ENCODE results near the gene POLR2L.
A peak's percentile ranks its signal among the peaks of the same experiment; 100 is the strongest.

The POLR2L gene

GRCh38 chr11:842370-843002 is at the start of gene POLR2L, which contains the start of gene TSPAN4:
Gene POLR2L, minus strand, starts transcription at chr11:842529. Its CDS starts 21 bp downstream, at chr11:842508.
Gene TSPAN4, plus strand, starts transcription at chr11:842852. Its CDS starts 7,453 bp downstream, at chr11:850305.
- H3K4me3 ChIP-seq (ENCODE audit: low read length) = peak within 1 kb of the TSS; percentile 93
- peak; percentile 56 for DNase-seq (ENCODE audit: low read depth)
- no peak for TF ChIP-seq CTCF (conservative IDR thresholded peaks at IDR 0.05; ENCODE audit: low read depth, low read length)

GRCh38 chr11:890794-891540 is 48.6 kb upstream of the POLR2L start:
- no peak overlapping the region for H3K4me3 ChIP-seq (ENCODE audit: low read length)
- TF ChIP-seq CTCF (conservative IDR thresholded peaks at IDR 0.05; ENCODE audit: low read depth, low read length) = no peak
- no peak for DNase-seq (ENCODE audit: low read depth)

GRCh38 chr11:889687-890475 is 47.6 kb upstream of the POLR2L start:
- no peak for TF ChIP-seq CTCF (conservative IDR thresholded peaks at IDR 0.05; ENCODE audit: low read depth, low read length)
- H3K4me3 ChIP-seq (ENCODE audit: low read length) = no peak overlapping the region
- DNase-seq (ENCODE audit: low read depth) = no peak

- no peak overlapping the region for H3K4me3 ChIP-seq (ENCODE audit: low read length)
- TF ChIP-seq CTCF (conservative IDR thresholded peaks at IDR 0.05; ENCODE audit: low read depth, low read length) = no peak
Measured at GRCh38 chr11:889257-889656, 46.9 kb upstream of the POLR2L start.

GRCh38 chr11:888310-889212 is 46.2 kb upstream of the POLR2L start:
- no peak for TF ChIP-seq CTCF (conservative IDR thresholded peaks at IDR 0.05; ENCODE audit: low read depth, low read length)

More at GRCh38 chr11:889257-889656, 46.9 kb upstream of the POLR2L start:
- DNase-seq (ENCODE audit: low read depth) = no peak

GRCh38 chr11:887589-887988 is 45.3 kb upstream of the POLR2L start:
- H3K4me3 ChIP-seq (ENCODE audit: low read length) = no peak overlapping the region
- no peak for DNase-seq (ENCODE audit: low read depth)
- TF ChIP-seq CTCF (conservative IDR thresholded peaks at IDR 0.05; ENCODE audit: low read depth, low read length) = no peak

More at GRCh38 chr11:888310-889212, 46.2 kb upstream of the POLR2L start:
- no peak overlapping the region for H3K4me3 ChIP-seq (ENCODE audit: low read length)
- no peak for DNase-seq (ENCODE audit: low read depth)
